SH-SY5Y (cell line): Measurements from ENCODE around the gene HRNR.

Experiments used
- GATA2 ChIP-seq: IDR thresholded peaks from 2 replicates; pipeline ENCODE4 v1.6.1; 2011; ENCODE audit warnings: mild to moderate bottlenecking, low read depth, low read length
- GATA3 ChIP-seq: IDR thresholded peaks from 2 replicates; pipeline ENCODE4 v1.6.1; 2011; ENCODE audit warnings: low read depth, mild to moderate bottlenecking, low read length, moderate library complexity

HRNR gene

DNA sequence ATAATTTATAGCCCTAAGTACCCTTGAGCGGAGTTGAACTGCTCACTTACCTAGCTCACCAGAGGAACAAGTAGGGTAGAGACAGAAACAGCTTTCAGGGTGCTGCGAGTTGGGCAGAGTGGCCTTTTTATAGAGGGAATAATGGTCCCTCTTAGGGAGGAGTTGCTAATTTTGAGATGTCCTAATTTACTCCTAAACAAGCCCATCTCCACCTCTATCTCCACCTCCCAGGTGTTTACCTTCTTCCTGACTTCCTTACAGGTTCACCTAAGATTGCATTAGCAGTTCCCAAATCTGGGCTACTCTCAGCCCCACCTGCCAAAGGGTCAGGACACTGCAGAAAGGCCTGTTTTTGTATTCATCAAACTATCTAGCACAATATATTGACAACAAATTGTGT is at the start of gene HRNR:
Gene HRNR, minus strand, starts transcription at position 101 of the 400 bp plus-strand sequence. CDS start 940 bp downstream, outside the sequence.
- TF ChIP-seq GATA3 = no peak
- no peak for TF ChIP-seq GATA2

- TF ChIP-seq GATA2 (no peak), GATA3 (no peak)
Observed at GRCh38 chr1:152252157-152252556, 28.2 kb upstream of the HRNR start.

DNA sequence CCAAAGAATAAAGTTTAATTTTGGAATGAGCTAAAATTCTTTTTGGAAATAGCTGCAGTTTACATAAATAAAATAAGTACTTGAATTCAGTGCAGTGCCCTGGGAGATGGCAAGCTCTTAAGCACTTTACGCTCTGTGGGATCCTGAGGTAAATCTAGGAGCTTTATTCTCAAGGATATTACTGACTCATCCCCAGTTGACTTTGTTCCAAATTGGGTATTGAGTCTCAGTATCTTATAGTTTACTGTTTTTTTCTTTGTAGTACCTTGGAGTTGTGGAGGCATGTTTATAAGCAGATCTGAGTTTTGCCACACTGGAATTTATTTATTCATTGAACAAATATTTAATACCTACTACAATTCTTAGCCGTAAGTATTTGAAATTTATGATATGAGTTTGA is 27.4 kb upstream of the HRNR start:
- no peak for TF ChIP-seq GATA3
- TF ChIP-seq GATA2 = no peak

DNA sequence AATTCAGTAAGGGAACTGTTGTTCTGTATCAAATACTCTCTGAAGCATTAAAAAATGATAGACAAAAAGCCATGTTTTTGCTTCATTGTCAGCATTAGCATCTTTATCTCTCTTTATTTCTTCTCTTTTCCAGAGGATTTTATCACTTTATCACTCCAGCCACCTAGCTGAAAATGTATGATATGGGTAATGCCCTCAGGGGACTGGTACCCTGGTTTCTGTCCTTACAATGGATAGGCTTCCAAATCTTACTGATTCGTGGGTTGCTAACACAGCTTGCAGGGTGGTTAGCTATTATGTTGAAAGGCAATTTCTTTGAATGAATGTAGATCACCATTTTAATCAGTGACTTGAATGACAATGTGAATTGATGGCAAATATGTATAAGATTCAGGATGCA is 23.3 kb upstream of the HRNR start:
- no peak for TF ChIP-seq GATA3
- TF ChIP-seq GATA2 = no peak

- TF ChIP-seq GATA3 (no peak), GATA2 (no peak)
Observed at GRCh38 chr1:152244576-152245273, 20.7 kb upstream of the HRNR start.

DNA sequence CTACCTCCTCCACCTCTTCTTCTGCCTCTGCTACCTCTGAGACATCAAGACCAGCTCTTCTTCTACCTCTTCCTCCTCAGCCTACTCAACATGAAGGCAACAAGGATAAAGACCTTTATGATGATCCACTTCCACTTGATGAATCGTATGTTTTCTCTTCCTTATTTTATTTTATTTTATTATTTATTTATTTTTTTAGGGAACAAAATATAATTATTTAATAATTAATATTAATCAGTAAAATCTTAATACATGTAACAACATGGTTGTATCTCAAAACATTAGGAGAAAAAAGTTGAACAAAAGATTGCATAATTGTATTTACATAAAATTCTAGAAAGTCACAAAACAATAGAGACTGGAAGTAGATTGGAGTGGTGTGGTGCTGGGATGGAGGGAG is 13.1 kb upstream of the HRNR start:
- TF ChIP-seq GATA3 (no peak), GATA2 (no peak)

- TF ChIP-seq GATA2 = no peak
- TF ChIP-seq GATA3 = no peak
Observed at GRCh38 chr1:152228831-152229230, 4.8 kb upstream of the HRNR start.

GRCh38 chr1:152227310-152227928 is 3.4 kb upstream of the HRNR start:
- TF ChIP-seq GATA2 (no peak), GATA3 (no peak)

GRCh38 chr1:152225678-152226077 is 1.7 kb upstream of the HRNR start:
- TF ChIP-seq GATA2 (no peak), GATA3 (no peak)

GRCh38 chr1:152220166-152221163 is 3.5 kb downstream of the HRNR start:
- TF ChIP-seq GATA3 (no peak), GATA2 (no peak)

DNA sequence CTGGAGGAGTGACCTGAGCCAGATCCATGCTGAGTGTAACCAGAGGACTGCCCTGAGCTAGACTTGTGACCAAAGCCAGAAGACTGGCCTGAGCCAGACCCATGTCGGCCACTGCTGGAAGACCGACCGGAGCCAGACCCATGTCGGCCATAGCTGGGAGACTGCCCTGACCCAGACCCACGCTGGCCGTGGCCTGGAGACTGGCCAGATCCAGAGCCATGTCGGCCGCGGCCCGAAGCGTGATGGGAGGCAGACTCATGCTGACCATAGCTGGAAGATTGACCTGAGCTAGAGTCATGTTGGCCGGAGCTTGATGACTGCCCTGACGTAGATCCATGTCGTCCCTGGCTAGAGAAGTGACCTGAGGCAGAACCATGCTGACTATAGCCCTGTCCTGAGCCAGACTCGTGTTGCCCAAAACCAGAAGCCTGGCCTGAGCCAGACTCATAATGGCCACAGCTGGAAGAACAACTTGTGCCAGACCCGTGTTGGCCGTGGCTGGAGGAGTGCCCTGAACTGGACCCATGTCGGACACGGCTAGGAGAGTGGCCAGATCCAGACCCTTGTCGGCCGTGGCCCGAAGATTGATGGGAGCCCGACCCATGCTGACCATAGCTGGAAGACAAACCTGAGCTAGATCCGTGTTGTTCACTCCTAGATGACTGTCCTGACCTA is 5.1 kb downstream of the HRNR start:
- TF ChIP-seq GATA2 (no peak), GATA3 (no peak)

- no peak for TF ChIP-seq GATA2
- no peak for TF ChIP-seq GATA3
Observed at GRCh38 chr1:152198982-152199381, 25.0 kb downstream of the HRNR start.

DNA sequence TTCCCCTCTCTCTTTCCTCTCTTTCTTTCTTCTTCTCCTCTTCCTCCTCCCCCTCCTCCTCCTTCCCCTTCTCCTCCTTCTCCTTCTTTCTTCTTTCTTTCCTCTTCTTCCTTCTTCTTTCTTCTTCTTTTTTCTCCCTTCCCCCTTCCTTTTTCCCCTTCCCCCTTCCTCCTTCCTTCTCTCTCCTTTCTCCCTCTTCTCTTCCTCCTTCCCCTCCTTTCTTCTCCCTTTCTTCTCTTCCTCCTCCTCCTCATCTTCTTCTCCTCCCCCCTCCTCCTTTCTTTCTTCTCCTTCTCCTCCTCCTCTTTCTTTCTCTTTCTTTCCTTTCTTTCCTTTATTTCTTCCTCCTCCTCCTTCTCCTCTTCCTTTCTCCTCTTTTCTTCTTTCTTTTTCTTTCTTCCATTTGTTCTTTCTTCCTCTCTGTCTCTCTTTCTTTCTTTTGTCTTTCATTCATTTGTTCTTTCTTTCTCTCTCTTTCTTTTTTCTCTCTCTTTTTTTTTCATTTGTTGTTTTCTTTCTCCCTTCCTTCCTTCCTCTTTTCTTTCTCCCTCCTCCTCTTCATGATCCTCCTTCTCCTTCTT is 26.5 kb downstream of the HRNR start:
- TF ChIP-seq GATA3 (no peak), GATA2 (no peak)
